EH (cell line): ENCODE results near the gene NOC2L.
"Not testable (repeated sequence)": the region's sequence is repeated elsewhere in the genome, so short reads cannot be mapped to it uniquely, and the experiment has no call there.

Source experiments
- DNase-seq: peaks from one replicate; pipeline ENCODE4 v3.0.0-alpha.2; 2015; ENCODE audit warnings: low read depth

The NOC2L gene

DNA sequence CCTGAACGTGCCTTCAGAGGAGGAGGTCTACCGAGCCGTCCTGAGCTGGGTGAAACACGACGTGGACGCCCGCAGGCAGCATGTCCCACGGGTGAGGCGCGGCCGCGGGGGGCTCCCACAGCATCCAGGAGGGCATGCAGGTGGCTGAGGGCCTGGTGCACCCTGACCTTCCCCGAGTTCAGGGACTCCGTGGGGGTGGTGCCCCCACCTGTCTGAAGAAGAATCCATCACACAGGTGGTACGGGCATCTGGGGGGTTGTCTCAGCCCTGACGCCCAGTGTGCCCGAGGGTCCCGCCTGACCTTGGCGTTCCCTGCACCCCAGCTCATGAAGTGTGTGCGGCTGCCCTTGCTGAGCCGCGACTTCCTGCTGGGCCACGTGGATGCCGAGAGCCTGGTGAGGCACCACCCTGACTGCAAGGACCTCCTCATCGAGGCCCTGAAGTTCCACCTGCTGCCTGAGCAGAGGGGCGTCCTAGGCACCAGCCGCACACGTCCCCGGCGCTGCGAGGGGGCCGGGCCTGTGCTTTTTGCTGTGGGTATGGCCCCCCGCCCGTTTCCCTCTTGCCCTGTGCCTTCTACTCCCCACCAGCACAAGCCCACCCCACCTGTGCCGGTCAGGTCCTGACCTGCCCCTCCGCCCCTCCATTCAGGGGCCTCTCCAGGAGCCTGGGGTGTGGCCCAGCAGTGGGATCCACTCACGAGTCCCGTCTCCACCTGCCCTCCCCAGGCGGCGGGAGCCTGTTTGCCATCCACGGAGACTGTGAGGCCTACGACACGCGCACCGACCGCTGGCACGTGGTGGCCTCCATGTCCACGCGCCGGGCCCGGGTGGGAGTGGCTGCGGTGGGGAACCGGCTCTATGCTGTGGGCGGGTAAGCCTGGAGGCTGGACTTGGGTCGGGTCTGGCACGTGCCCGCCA lies 3.6 kb upstream of the NOC2L start:
- DNase-seq = no peak

DNA sequence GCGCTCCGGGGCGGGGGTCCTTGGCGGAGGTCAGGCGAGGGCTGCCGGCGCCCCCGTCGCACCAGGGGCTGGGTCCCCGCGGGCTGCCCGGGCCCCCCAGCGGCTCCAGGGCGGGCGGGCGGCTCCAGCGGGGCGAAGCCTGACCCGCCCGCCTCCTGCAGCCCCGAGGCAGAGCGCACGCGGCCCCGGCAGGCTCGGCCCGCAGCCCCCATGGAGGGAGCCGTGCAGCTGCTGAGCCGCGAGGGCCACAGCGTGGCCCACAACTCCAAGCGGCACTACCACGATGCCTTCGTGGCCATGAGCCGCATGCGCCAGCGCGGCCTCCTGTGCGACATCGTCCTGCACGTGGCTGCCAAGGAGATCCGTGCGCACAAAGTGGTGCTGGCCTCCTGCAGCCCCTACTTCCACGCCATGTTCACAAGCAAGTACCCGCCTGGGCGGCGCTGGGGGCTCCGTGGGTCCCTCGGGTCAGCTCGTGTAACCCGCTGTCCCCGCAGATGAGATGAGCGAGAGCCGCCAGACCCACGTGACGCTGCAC lies 2.1 kb upstream of the NOC2L start:
- no peak for DNase-seq

DNA sequence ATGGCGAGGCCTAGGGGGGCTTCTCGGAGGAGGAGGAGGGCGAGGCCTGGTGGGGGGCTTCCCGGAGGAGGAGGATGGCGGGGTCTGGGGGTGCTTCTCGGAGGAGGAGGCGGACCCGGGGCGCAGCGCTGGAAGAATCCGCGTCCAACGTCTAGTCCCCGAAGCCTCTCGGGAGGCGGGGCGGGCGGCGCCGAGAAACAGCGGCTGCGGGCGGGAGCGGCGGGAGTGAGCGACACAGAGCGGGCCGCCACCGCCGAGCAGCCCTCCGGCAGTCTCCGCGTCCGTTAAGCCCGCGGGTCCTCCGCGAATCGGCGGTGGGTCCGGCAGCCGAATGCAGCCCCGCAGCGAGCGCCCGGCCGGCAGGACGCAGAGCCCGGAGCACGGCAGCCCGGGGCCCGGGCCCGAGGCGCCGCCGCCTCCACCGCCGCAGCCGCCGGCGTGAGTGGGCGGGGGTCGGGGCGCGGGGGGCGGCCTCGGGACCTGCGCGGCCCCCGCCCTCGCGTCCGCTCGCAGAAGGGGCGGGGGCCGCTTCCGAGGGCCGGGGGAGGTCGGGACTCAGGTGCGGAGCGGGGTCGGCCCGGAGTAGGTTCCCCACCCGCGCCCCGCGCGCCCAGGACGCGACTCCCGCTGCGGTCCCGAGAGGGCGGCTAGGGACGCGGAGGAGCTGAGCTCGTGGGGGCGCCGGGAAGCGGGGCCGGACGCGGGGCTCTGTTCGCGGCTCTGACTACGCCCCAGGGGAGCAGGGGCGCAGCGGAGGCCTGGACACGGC lies 1.5 kb upstream of the NOC2L start, which contains the start of gene KLHL17:
TSS of gene KLHL17 (plus strand) at position 222 of the 769 bp plus-strand sequence. CDS start at position 332, 110 bp downstream.
- DNase-seq = peak; percentile 65

DNA sequence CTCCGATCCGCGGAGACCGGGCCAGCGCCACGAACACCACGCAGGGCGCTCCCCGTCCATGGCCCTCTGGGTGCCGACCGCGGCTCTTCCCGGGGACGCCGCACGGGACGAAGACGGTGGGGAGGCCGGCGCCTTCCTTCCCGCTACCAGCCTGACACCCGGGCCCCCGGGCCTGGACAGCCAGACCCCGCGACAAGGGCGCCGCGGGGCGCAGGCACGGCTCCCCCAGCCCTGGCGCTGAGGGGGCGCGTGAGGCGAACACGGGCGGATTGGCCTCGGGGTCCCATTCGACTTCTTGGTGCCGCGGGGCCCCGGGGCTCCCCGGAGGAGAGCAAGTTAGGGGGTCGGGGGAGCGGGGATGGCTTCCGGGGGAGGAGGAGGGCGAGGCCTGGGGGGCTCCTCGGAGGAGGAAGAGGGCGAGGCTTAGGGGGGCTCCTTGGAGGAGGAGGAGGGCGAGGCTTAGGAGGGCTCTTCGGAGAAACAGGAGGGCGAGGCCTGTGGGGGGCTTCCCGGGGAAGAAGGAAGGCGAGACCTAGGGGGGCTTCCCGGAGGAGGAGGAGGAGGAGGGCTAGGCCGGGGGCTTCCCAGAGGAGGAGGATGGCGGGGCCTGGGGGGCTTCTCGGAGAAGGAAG lies 791 bp upstream of the NOC2L start:
- DNase-seq = no peak

DNA sequence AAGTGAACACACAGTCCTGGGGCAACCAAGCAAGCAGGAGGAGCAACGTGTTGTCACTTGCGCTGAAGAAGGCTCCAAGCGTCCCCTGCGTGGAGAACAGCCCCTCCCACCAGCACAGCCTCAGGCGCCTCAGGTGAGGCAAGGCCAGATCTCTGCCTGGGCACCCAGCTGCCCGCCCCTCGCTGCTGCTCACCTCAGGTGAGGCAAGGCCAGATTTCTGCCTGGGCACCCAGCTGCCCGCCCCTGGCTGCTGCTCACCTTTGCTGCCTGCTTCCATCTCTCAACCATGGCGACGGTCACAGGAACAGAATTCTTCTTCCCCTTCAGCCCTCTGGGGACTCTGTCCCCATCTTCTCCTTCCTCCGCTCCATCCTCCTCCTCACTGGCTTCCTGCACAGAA lies 2.4 kb downstream of the NOC2L start:
- no peak for DNase-seq

DNA sequence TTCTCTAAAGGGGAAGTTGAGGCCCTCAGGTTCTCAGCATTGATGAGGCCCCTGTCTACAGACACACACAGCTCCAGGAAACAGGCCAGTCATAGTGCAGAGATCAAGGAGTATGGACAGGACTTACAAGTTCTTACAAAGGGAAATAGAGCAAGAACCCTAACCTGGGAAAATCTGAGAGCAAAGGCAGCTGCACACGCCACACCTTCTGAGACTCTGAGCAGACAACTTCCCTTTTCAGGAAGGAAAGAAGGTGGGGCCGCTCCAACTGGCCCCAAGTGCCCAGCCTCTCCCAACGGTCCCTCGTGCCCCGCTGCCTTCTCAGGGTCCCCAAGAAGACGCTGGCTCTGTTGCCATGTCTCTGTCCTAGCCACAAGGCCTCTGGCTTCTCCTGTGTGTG lies 3.6 kb downstream of the NOC2L start:
- no peak for DNase-seq

DNA sequence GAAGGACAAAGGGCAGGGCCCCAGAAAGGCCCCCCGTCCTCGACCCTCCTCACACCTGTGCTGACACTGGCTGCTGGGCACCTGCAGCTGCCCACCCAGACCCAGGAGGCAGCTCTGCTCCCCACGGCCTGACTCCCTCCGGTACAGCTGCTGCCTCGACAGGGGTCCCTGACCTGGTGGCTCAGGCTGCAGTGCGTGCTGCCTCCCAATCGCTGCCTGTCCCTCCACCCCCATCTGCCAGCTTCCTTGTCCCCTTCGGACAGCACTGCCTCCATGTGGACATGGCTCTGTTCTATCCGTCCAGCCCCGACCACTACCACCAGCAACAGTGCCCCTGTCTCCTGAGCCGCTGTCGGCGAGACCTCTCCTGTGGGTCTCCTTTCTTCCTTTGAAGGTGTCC lies 4.1 kb downstream of the NOC2L start:
- no peak for DNase-seq

DNA sequence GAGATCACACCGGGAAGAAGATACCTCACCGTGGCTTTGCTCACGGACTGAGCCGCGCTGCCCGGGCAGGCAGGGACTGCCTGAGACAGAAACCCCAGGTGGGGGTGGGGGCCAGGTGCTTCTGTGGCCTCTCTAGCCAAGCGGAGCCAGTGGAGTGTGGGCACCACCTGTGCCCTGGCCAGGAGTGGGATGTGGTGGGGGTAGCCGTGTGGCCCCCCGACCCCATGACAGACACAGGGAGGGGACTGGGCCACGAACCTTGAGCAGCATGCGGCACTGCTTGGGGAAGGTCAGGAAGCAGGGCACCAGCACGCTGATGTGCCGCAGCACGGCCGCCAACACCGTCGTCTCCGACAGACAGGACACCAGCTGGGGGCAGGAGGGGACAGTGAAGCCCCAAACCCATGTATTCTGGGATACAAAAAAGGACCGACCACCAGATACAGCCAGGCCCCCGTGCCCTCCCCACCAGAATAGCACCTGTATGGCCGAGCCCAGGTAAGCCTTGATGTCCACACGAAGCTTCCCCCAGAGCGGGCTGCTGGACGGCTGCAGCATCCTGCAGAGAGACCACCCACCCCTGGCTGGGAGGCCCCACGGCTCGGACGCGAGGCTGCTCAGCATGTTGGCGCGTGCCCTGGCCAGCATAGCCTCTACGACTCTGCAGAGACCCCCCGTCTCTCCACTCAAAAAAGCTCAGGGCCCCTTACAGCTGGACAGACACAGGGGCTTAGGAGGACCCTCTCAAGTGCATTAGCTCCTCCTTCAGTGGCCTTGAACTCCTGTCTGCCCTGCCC lies 5.3 kb downstream of the NOC2L start:
- no peak for DNase-seq

DNA sequence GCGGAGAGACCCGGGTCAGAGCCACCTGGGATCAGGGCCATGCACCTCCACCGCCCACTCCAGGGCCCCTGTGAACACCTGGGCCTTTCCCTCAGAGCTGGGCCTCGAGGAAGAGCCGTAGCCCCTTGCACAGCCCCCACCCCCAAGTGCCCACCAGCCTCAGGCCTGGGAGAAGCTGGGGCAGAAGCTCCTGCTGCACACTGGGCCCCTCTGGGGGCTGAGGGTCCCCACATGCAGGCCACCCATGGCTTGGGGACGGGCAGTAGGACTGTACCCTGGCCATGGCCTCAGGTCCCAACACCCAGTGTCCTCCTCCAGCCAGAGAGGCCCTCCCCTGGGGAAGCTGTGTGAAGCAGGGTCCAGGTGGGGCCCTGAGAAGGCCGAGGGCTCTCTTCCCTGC lies 6.5 kb downstream of the NOC2L start:
- DNase-seq = no peak

DNA sequence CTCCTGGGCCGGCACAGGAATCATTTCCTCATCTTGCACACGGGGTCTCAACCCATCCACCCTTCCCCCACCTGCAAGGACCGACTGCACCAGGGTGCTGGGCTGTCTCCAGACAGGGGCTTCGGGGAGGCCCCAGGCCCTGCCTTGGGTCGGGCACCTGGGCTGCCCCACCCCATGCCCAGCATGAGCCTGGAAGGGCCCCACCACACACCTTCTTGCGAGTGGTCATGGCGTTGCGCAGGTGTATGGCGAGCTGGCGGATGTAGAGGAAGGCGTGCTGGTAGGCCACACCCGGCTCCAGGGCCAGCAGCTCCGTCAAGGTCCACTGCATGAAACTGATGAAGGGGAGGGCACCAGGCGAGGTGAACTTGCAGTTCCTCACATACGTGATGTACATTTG lies 6.9 kb downstream of the NOC2L start:
- DNase-seq = no peak

DNA sequence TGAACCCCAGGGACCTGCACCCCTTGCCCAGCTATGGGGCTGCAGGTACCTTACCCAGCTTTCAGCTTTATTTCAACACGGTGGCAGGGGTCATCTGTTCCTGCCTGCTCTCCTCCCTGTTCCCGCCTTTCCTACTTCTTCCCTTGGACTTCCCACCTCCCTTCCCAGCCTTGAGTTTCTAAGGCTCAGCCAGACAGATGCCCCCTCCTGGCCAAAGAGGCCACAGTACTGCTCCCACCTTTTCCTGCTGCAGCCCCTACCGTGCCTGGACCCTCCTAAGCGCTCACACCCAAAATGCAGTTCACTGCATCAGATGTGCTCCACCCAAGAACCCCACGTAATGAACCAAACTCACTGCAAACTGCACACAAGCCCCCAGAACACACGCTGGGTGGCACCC lies 7.7 kb downstream of the NOC2L start:
- DNase-seq = peak; percentile 53

DNA sequence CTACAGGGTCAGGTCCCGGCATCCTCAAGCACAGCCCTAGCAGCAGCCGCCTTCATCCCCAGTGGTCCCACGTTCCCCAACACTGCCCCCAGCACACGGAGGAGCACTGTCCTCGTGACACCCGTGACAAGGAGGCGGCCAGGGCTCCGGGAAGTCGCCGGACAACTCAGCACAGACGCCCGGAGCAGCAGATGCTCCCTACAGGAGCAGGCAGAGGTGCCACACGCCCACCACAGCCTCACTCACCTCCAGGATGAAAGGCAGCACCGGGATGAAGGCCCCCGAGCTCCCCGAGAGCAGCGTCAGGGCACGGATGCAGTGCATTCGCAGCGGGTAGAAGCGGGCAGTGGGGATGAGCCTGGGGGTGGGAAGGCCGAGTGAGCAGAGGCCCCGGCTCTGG lies 8.2 kb downstream of the NOC2L start:
- no peak for DNase-seq

DNA sequence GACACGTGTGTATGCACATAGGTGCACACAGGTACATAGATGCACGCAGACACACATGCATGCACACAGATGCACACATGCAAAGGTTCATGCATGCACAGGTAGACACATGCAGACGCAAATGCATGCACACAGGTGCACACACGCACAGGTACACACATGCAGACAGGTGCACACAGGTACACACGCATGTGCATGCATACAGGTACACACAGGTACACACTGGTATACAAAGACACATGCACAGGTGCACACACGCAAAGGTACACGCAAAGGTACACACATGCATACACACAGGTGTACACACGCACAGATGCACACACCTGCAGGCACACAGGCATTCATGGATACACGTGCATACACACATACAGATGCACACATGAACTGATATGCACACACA lies 8.8 kb downstream of the NOC2L start:
- no peak for DNase-seq

DNA sequence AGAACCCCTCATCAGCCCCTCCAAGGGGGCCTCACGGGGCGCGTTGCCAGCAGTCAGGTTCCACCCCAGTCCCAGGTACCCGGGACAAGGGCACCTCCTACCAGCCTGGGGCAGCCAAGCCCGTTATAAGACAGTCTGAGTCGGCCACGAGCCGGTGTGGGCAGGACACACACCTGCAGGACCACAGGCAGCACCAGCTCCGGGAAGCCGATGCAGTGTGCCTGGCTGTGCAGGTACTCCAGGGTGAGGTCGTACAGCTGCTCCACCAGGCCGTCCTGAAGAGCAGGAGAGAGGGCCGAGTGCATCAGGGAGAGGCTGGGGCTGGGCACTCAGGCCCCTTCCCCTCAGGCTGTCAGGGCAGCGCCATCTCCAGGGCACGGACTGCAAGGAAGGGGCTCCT lies 11.1 kb downstream of the NOC2L start:
- DNase-seq = no peak

DNA sequence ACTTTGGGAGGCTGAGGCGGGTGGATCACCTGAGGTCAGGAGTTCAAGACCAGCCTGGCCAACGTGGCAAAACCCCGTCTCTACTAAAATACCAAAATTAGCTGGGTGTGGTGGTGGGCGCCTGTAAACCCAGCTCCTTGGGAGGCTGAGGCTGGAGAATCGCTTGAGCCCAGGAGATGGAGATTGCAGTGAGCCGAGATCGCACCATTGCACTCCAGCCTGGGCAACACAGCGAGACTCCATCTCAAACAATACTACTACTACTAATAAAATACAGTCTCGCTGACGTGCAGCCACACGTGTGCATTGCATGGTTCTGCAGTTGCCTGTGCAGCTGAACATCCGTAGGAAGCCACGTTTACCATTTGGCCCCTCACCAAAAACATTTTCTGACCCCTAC lies 12.2 kb downstream of the NOC2L start:
- not testable (repeated sequence) for DNase-seq

DNA sequence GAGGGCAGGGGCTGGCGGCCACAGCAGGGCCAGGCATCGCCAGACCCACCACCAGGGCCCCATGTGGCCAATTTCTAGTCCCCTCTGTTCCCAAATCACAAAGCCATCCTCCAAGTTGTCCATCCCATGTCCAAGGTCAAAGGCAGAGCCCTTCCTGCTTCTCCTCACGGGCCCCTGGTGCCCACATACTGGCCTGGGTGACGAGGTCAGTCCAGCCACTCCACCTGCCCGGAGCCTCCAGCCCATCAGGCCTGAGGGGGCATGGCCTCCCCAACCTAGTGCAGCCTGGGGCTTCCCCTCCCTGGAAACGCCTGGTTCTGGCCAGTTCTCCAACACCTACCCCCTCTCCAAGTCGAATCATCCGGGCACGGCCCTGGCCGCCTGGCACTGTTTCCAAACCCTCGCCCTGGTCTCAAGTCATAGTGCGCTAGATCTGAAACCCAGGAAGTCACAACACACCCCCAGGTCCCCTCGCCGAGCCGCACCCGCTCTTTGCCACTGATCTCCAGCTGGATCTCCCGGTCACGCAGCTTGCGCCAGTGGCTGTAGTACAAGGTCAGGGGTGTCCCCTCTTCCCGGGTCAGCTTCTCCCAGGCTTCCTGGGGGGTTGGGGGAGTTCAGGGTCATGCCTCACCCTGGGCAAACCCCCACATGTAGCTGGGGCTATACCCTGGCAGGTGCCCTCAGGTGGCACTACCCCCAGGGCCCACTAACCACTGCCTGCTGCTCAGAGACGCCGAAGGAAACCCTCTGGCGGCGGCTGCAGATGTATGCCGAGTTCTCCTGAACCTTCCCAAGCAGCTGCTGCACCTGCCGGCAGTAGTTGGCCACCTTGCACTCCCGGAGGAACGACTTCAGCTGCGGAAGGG lies 13.1 kb downstream of the NOC2L start:
- DNase-seq = no peak

DNA sequence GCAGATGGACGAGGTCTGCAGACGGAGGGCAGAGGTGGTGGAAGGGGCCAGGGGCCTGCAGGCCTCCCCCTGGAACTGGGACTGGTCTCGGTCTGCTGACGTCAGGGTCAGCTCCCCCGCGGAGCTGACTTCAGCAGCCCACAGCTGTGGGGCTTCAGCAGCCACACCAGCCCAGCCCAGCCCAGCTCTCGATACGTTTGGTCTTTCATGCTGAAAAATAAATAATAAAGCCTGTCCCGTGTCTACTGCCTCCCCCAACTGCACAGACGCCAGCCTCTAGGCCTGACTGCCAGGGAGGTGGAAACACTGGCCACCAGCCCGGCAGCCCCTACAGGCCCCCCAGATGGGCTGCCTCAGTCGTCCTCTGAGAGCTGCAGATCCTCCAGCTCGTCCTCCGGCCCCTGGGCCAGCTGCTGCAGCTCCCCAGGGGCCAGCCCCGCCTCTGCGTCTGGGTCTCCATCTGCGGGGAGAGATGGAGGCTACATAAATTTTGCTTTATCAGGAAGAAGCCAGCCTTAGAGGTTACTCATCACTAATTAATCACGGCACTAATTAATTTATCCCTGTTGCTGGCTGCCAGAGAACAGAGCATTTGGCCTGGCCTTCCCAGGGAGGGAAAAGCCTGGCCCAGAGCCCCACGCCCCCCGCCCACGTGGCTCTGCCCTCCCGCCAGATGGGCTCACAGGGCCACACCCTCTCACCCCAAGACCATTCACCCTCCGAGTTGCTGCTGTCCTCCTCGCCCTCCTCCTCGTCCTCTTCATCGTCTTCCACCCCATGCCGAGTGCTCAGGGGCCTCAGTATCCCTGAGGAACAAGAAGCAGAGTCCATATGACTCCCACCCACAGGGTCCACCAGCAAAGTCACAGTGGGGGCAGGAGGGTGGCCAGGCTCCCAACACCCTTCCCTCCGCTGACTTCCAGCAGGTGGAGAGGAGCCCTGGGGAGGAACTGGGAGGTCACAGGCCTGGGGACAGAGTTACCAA lies 14.4 kb downstream of the NOC2L start:
- DNase-seq = no peak

DNA sequence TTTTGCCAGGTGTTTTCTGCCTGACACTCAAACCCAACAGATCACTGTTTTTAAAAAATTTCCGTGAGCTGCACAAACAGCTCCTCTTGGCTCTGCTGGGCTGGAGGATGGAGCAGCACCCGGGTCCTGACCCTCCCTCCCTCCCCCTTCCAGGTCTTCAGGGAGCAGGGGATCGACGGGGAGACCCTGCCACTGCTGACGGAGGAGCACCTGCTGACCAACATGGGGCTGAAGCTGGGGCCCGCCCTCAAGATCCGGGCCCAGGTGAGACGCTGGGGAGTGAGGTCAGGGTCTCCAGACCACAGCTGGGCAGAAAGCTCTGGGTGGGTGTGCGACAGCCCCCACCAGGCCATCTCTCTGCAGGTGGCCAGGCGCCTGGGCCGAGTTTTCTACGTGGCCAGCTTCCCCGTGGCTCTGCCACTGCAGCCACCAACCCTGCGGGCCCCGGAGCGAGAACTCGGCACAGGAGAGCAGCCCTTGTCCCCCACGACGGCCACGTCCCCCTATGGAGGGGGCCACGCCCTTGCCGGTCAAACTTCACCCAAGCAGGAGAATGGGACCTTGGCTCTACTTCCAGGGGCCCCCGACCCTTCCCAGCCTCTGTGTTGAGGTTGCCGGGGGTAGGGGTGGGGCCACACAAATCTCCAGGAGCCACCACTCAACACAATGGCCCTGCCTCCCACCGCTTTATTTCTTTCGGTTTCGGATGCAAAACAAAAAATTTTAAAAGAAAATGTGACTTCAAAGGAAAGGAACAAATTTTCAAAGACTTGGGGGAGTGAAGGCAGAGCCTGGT lies 15.3 kb downstream of the NOC2L start:
- no peak for DNase-seq
